DOHH2 (cell line): ENCODE data around the gene YWHAH.

Experiments used
- H3F3A ChIP-seq: fragments of 200-600 bp; sonication (generic), shearing (Covaris generic); 2 replicates; pipeline ENCODE4 v1.6.0; 2016; ENCODE audit warnings: antibody characterized with exemption, mild to moderate bottlenecking; ENCODE audit not compliant: control insufficient read depth, insufficient read depth
- H3K27ac ChIP-seq: fragments of 200-600 bp; sonication (generic); 2 replicates; pipeline ENCODE4 v1.5.1; 2014; ENCODE audit warnings: low read depth, mild to moderate bottlenecking, low read length, moderate library complexity
- H3K27me3 ChIP-seq: fragments of 200-600 bp; sonication (generic); 2 replicates; pipeline ENCODE4 v1.6.1; 2014; ENCODE audit warnings: mild to moderate bottlenecking, low read length, mixed read lengths; ENCODE audit not compliant: control insufficient read depth
- H3K36me3 ChIP-seq: fragments of 200-600 bp; sonication (generic); 2 replicates; pipeline ENCODE4 v1.6.1; 2014; ENCODE audit warnings: mild to moderate bottlenecking, low read length, moderate library complexity, mixed read lengths; ENCODE audit not compliant: control insufficient read depth
- H3K4me1 ChIP-seq: fragments of 200-600 bp; sonication (generic); 2 replicates; pipeline ENCODE4 v1.6.1; 2014; ENCODE audit warnings: mild to moderate bottlenecking, low read length, mixed read lengths; ENCODE audit not compliant: control insufficient read depth
- H3K4me2 ChIP-seq: fragments of 200-600 bp; sonication (generic); 2 replicates; pipeline ENCODE4 v1.6.0; 2014; ENCODE audit warnings: mild to moderate bottlenecking, low read length, moderate library complexity
- H3K4me3 ChIP-seq: fragments of 200-600 bp; sonication (generic); 2 replicates; pipeline ENCODE4 v1.5.1; 2014; ENCODE audit warnings: mild to moderate bottlenecking, low read length, mixed read lengths
- H3K79me2 ChIP-seq: fragments of 200-600 bp; sonication (generic); 2 replicates; pipeline ENCODE4 v1.6.1; 2014; ENCODE audit warnings: mild to moderate bottlenecking, low read length, mixed read lengths; ENCODE audit not compliant: control insufficient read depth
- H3K9me2 ChIP-seq: fragments of 200-600 bp; sonication (generic); replicated peaks from 2 replicates; pipeline ENCODE4 v1.6.1; 2014; ENCODE audit warnings: mild to moderate bottlenecking, low read length, mixed read lengths; ENCODE audit not compliant: control insufficient read depth
- H3K9me3 ChIP-seq: fragments of 200-600 bp; sonication (generic); 2 replicates; pipeline ENCODE4 v1.6.1; 2014; ENCODE audit warnings: antibody characterized with exemption, low read length, mixed read lengths; ENCODE audit not compliant: control insufficient read depth, insufficient read depth
- H4K20me1 ChIP-seq: fragments of 200-600 bp; sonication (generic); 2 replicates; pipeline ENCODE4 v1.6.0; 2014; ENCODE audit warnings: low read depth, mild to moderate bottlenecking, antibody characterized with exemption, low read length, moderate library complexity; ENCODE audit not compliant: control insufficient read depth, insufficient read depth
- EZH2phosphoT487 ChIP-seq: fragments of 200-600 bp; sonication (generic); IDR thresholded peaks from 2 replicates; pipeline ENCODE4 v1.6.1; 2017; ENCODE audit warnings: borderline replicate concordance, mild to moderate bottlenecking, antibody characterized with exemption, low read length, moderate library complexity, mixed read lengths
- TF ChIP-seq, protein P1 (sequence below): fragments of 200-600 bp; sonication (generic); IDR thresholded peaks from one replicate; pipeline ENCODE4 v1.5.1; 2014; ENCODE audit warnings: antibody characterized with exemption, mild to moderate bottlenecking, low read depth, low read length; ENCODE audit not compliant: poor library complexity, severe bottlenecking

The YWHAH gene

DNA sequence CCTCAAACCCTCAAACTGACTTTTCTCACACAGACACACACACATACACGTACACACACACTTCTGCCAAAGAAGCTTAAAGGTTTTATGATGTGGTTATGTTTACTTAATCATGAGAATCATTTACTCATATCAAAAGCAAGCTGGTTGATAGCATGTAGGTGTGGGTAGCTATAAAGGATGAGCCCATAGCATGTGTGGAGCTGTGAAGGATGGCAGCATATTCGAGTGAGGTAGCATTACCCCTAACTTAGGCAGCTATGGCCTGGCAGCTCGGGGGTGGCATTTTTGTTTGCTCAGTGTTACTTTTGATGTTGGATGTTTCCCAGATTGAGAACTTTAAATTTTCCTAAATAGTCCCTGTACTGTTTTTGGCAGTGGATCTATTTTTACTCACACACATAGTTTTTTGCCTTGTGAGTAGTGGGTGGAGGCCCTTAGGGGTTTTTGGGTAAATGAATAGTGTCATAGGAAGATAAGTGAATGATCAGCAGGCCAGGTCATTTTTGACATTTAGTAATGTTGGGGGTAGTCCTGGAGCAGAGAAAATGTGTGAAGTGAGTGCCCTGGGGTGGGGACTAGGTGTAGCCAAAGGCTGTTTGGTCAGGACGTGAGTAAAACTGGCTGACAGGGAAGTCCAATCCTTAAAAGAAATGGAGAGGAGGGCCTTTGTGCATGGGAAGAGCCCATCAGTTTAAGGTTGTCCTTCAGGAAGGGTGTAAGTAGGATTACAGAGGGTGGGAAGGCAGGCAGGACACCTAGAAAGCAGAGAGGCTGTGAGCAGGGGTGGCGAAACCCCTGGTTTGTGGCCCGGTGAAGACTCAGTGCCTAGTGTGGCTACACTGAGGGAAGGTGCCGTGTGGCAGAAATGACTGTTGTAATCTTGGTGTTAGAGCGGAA lies 7.1 kb downstream of the YWHAH start:
- Histone ChIP-seq H3K27ac (no peak overlapping the region), H4K20me1 (peaks cover 32% of the 10 kb centered on the region), H3K79me2 (peaks cover 94% of the 10 kb centered on the region), H3F3A (peaks cover 14% of the 10 kb centered on the region), H3K4me1 (peaks cover 16% of the 10 kb centered on the region), H3K27me3 (no peaks in the 10 kb centered on the region), H3K9me2 (no peaks in the 10 kb centered on the region), H3K9me3 (no peaks in the 10 kb centered on the region), H3K4me3 (no peak overlapping the region), H3K36me3 (peaks cover 99% of the 10 kb centered on the region), H3K4me2 (no peak overlapping the region)
- TF ChIP-seq EZH2phosphoT487: no peak
- TF ChIP-seq, protein P1, sequence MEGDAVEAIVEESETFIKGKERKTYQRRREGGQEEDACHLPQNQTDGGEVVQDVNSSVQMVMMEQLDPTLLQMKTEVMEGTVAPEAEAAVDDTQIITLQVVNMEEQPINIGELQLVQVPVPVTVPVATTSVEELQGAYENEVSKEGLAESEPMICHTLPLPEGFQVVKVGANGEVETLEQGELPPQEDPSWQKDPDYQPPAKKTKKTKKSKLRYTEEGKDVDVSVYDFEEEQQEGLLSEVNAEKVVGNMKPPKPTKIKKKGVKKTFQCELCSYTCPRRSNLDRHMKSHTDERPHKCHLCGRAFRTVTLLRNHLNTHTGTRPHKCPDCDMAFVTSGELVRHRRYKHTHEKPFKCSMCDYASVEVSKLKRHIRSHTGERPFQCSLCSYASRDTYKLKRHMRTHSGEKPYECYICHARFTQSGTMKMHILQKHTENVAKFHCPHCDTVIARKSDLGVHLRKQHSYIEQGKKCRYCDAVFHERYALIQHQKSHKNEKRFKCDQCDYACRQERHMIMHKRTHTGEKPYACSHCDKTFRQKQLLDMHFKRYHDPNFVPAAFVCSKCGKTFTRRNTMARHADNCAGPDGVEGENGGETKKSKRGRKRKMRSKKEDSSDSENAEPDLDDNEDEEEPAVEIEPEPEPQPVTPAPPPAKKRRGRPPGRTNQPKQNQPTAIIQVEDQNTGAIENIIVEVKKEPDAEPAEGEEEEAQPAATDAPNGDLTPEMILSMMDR: no peak

DNA sequence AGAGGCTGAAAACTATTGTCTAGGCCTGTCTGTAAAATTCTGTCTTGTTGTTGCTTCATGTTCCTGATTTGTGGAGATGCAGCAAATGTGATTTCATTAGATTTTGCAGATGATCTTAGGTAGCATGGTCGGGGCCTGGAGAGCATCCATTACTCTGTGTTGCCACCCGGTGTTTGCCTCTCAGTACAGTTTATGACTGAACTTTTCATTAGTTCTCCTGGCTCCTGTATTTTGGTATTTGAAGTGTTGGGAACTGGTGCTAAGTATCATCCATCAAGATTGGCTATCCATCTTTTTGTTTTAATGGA lies 7.7 kb downstream of the YWHAH start:
- peaks cover 99% of the 10 kb centered on the region for H3K36me3 ChIP-seq
- H3K4me2 ChIP-seq: no peak overlapping the region
- no peaks in the 10 kb centered on the region for H3K9me3 ChIP-seq
- H3K4me1 ChIP-seq: peaks cover 11% of the 10 kb centered on the region
- H4K20me1 ChIP-seq: peaks cover 32% of the 10 kb centered on the region
- H3K4me3 ChIP-seq: no peak overlapping the region
- peaks cover 16% of the 10 kb centered on the region for H3F3A ChIP-seq
- no peaks in the 10 kb centered on the region for H3K9me2 ChIP-seq
- no peak overlapping the region for H3K27ac ChIP-seq
- H3K27me3 ChIP-seq: no peaks in the 10 kb centered on the region
- TF ChIP-seq, protein P1: no peak
- no peak for TF ChIP-seq EZH2phosphoT487
- peaks cover 90% of the 10 kb centered on the region for H3K79me2 ChIP-seq

DNA sequence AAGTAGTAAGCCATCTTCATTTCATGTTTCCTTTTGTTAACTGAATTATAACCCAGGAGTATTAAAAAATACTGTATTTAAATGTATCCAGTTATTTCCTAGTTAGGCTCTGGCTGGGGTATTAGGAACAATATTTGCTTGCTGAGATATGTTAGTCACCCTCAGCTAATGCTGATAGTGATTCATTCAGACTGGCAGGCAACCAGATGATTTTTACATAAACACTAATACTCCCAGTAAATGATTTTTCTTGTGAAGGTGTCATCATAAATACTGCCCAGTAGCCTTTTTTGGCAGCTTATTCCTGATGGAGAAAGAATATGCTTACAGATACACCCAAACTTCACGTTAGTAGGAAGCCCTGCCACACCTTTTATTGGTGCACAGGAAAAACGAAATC lies 8.1 kb downstream of the YWHAH start:
- Histone ChIP-seq H3K79me2 (peaks cover 86% of the 10 kb centered on the region), H3K4me2 (no peak overlapping the region), H3K4me1 (peaks cover 7% of the 10 kb centered on the region), H4K20me1 (peaks cover 30% of the 10 kb centered on the region), H3K9me3 (no peaks in the 10 kb centered on the region), H3K36me3 (peaks cover 99% of the 10 kb centered on the region), H3F3A (peaks cover 17% of the 10 kb centered on the region), H3K4me3 (no peak overlapping the region), H3K27me3 (no peaks in the 10 kb centered on the region), H3K27ac (no peak overlapping the region), H3K9me2 (no peaks in the 10 kb centered on the region)
- no peak for TF ChIP-seq EZH2phosphoT487
- TF ChIP-seq, protein P1: no peak
